Measurements from ENCODE around the gene CCDC83.

- no peak for TF ChIP-seq FOXJ3 (CRISPR knock-in tag; IDR thresholded peaks at IDR 0.05)
- TF ChIP-seq TOE1 (IDR thresholded peaks at IDR 0.05; ENCODE audit: borderline replicate concordance) = no peak
- no peak for TF ChIP-seq TOE1 (CRISPR knock-in tag; IDR thresholded peaks at IDR 0.05; ENCODE audit: borderline replicate concordance, low read depth)
- TF ChIP-seq MYC (IDR thresholded peaks at IDR 0.05; ENCODE audit: low read depth, low read length) = no peak
- TF ChIP-seq MYC (CRISPR knock-in tag; IDR thresholded peaks at IDR 0.05; ENCODE audit: borderline replicate concordance, low read depth) = no peak
- TF ChIP-seq MAFG (tag; conservative IDR thresholded peaks at IDR 0.05) = no peak
- no peak for TF ChIP-seq CHD4 (IDR thresholded peaks at IDR 0.05; ENCODE audit: insufficient read depth, insufficient replicate concordance, low read depth, low read length, poor library complexity, severe bottlenecking)
- TF ChIP-seq KLF16 (IDR thresholded peaks at IDR 0.05) = no peak
Observed at GRCh38 chr11:85867751-85868150, 12.6 kb downstream of the CCDC83 start.

Measured in K562 (cell line).